Body of pancreas (tissue), 4 donors: ENCODE results near the gene GABRR3.

Experiments used
- CTCF ChIP-seq, 7 experiments: fragments of 450-650 bp in 4 of 7; fragments of 200-600 bp in 3 of 7; sonication (generic) in 3 of 7; IDR thresholded peaks; one replicate each; pipeline ENCODE4 v1.5.1; 2016 to 2019; ENCODE audit warnings: antibody characterized with exemption in 7 of 7
- POLR2A ChIP-seq, 3 donors: fragments of 450-650 bp; IDR thresholded peaks; one replicate each; pipeline ENCODE4 v1.6.1; 2016; ENCODE audit warnings: antibody characterized with exemption in 3 of 3, mild to moderate bottlenecking in 2 of 3

- TF ChIP-seq CTCF (IDR thresholded peaks at IDR 0.05) (no peak), POLR2A (IDR thresholded peaks at IDR 0.05) (no peak)
These were observed 38.1 kb downstream of the GABRR3 start for GRCh38 chr3:97996988-97997387.
